Measurements from ENCODE around the gene ATP10B. TPM values are rescaled to one million over a fixed set of nuclear protein-coding genes. Genes with fewer than 3 reads are reported as not detected.

The ATP10B gene
- total and polyA plus RNA-seq, 2 of the 8 experiments (the other 6 are each of a cell fraction or from before 2014, with no cell fraction given) = 0.06 to 0.11 TPM

GRCh38 chr5:160565376-160565775 is 286.6 kb downstream of the ATP10B start (continued):
- TF ChIP-seq SRF (IDR thresholded peaks at IDR 0.05; ENCODE audit: low read depth, low read length) = no peak
- no peak for TF ChIP-seq RFX5 (IDR thresholded peaks at IDR 0.05; ENCODE audit: borderline replicate concordance, low read depth, low read length)
- TF ChIP-seq POLR2AphosphoS5 (IDR thresholded peaks at IDR 0.05; ENCODE audit: low read depth, low read length) = no peak
- no peak for TF ChIP-seq MAFK (IDR thresholded peaks at IDR 0.05; ENCODE audit: low read depth, low read length)

Data from H1 (cell line).